ENCODE results near the gene GOLGA1. TPM values are rescaled to one million over a fixed set of nuclear protein-coding genes. Genes with fewer than 3 reads are reported as not detected.

Gene GOLGA1
- total and polyA plus RNA-seq, 9 of the 15 experiments (the other 6 are each of a cell fraction or from before 2014, with no cell fraction given) = 2.9 to 15.9 (median 8.5) TPM

DNA sequence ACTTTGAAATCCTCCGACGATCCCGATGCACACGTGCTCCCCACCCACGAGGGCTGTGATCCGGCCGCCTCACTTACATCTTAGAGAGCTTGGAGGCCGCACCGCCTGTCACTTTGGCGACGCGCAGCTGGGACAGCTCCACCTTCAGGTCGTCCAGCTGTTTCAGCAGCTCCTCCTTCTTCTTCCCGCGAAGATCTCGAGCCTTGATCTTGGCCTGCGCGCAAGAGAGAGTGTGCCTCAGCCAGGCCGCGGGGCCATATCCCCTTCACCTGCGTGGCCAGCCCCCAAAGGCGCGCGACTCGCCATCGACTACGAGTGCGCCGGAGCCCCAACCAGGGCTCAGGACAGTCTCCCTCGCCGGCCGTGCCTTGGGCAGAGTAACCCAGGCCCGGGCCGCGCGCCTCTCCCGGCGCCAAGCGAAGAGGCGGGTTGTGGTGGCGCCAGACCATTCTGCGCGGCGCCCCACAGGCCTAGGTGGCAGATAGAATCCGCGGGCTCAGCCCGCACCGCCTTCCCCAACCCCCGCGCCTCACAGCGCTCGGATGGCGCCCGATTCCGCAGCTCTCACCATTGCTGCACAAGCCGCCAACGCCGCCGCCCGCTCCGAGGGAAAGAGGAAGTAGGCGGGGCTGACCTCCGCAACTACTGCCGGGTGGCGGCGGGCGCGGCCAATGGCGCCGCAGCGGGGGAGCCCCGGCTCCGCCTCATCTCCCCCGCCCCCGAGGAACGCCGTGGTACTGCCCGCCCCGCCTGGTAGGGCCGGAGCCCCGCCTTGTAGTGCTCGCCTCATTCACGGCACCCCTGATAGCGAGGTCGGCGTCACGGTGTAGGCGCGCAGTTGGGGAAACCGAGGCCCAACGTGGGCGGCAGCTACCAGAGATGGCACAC is 79.3 kb downstream of the GOLGA1 start, which contains the start of the genes ARPC5L and RPL35 (continued):
- TF ChIP-seq, protein P1, sequence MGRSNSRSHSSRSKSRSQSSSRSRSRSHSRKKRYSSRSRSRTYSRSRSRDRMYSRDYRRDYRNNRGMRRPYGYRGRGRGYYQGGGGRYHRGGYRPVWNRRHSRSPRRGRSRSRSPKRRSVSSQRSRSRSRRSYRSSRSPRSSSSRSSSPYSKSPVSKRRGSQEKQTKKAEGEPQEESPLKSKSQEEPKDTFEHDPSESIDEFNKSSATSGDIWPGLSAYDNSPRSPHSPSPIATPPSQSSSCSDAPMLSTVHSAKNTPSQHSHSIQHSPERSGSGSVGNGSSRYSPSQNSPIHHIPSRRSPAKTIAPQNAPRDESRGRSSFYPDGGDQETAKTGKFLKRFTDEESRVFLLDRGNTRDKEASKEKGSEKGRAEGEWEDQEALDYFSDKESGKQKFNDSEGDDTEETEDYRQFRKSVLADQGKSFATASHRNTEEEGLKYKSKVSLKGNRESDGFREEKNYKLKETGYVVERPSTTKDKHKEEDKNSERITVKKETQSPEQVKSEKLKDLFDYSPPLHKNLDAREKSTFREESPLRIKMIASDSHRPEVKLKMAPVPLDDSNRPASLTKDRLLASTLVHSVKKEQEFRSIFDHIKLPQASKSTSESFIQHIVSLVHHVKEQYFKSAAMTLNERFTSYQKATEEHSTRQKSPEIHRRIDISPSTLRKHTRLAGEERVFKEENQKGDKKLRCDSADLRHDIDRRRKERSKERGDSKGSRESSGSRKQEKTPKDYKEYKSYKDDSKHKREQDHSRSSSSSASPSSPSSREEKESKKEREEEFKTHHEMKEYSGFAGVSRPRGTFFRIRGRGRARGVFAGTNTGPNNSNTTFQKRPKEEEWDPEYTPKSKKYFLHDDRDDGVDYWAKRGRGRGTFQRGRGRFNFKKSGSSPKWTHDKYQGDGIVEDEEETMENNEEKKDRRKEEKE (IDR thresholded peaks at IDR 0.05; ENCODE audit: borderline replicate concordance in 1 of 2, control insufficient read depth in 1 of 2, low read depth in 2 of 2, low read length in 1 of 2) = peak in 1 of 2 experiments; percentile 85; a peak in 2 of 4 replicates
- TF ChIP-seq ETV5 (CRISPR knock-in tag; IDR thresholded peaks at IDR 0.05; ENCODE audit: low read depth) (no peak), TEAD2 (tag; IDR thresholded peaks at IDR 0.05) (no peak), SAFB (IDR thresholded peaks at IDR 0.05; ENCODE audit: borderline replicate concordance, low read depth, low read length) (no peak), RBM39 (optimal IDR thresholded peaks at IDR 0.05; ENCODE audit: low read depth, low read length) (no peak), DDX20 (tag; IDR thresholded peaks at IDR 0.05; ENCODE audit: low read depth) (no peak), PCBP2 (IDR thresholded peaks at IDR 0.05; ENCODE audit: low read depth, low read length, poor library complexity, severe bottlenecking) (peak; percentile 39), FOXJ2 (tag; IDR thresholded peaks at IDR 0.05) (no peak), ARID1B (IDR thresholded peaks at IDR 0.05) (peak; percentile 42; the same call in 1 of the 2 replicates), ZFX (CRISPR knock-in tag; IDR thresholded peaks at IDR 0.05) (no peak), SMARCA5 (IDR thresholded peaks at IDR 0.05) (no peak), KLF1 (tag; IDR thresholded peaks at IDR 0.05) (no peak), RBFOX2 (IDR thresholded peaks at IDR 0.05; ENCODE audit: low read depth, low read length) (peak; percentile 99), ZNF586 (CRISPR knock-in tag; conservative IDR thresholded peaks at IDR 0.05) (no peak), U2AF2 (optimal IDR thresholded peaks at IDR 0.05; ENCODE audit: low read depth, low read length) (no peak), ZBED1 (IDR thresholded peaks at IDR 0.05) (no peak)
- TF ChIP-seq, protein P2, sequence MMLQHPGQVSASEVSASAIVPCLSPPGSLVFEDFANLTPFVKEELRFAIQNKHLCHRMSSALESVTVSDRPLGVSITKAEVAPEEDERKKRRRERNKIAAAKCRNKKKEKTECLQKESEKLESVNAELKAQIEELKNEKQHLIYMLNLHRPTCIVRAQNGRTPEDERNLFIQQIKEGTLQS (IDR thresholded peaks at IDR 0.05) = no peak
- TF ChIP-seq, protein P2 (CRISPR knock-in tag; conservative IDR thresholded peaks at IDR 0.05) = no peak
- TF ChIP-seq, protein P3, sequence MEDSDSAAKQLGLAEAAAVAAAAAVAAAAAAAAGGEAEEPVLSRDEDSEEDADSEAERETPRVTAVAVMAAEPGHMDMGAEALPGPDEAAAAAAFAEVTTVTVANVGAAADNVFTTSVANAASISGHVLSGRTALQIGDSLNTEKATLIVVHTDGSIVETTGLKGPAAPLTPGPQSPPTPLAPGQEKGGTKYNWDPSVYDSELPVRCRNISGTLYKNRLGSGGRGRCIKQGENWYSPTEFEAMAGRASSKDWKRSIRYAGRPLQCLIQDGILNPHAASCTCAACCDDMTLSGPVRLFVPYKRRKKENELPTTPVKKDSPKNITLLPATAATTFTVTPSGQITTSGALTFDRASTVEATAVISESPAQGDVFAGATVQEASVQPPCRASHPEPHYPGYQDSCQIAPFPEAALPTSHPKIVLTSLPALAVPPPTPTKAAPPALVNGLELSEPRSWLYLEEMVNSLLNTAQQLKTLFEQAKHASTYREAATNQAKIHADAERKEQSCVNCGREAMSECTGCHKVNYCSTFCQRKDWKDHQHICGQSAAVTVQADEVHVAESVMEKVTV (CRISPR knock-in tag; IDR thresholded peaks at IDR 0.05) = no peak
- TF ChIP-seq, protein P4, sequence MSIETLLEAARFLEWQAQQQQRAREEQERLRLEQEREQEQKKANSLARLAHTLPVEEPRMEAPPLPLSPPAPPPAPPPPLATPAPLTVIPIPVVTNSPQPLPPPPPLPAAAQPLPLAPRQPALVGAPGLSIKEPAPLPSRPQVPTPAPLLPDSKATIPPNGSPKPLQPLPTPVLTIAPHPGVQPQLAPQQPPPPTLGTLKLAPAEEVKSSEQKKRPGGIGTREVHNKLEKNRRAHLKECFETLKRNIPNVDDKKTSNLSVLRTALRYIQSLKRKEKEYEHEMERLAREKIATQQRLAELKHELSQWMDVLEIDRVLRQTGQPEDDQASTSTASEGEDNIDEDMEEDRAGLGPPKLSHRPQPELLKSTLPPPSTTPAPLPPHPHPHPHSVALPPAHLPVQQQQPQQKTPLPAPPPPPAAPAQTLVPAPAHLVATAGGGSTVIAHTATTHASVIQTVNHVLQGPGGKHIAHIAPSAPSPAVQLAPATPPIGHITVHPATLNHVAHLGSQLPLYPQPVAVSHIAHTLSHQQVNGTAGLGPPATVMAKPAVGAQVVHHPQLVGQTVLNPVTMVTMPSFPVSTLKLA (conservative IDR thresholded peaks at IDR 0.05) = no peak
